ENCODE results near the gene DGKG.

DNA sequence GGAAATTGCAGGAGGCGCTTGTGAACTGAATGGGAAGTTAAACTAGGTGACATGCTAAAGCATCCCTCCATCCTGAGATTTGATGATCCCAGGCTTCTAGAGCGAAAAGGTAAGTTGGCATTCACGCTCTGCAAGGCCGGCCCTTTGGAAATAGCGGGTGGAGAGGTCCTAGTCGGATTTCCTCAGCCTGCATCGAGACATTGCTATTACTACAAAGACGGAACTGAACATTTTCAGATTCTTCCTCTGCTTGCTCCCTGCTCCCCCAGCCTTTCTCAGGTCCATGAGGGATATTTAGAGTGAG is 77.7 kb downstream of the DGKG start:
- TF ChIP-seq, protein P1, sequence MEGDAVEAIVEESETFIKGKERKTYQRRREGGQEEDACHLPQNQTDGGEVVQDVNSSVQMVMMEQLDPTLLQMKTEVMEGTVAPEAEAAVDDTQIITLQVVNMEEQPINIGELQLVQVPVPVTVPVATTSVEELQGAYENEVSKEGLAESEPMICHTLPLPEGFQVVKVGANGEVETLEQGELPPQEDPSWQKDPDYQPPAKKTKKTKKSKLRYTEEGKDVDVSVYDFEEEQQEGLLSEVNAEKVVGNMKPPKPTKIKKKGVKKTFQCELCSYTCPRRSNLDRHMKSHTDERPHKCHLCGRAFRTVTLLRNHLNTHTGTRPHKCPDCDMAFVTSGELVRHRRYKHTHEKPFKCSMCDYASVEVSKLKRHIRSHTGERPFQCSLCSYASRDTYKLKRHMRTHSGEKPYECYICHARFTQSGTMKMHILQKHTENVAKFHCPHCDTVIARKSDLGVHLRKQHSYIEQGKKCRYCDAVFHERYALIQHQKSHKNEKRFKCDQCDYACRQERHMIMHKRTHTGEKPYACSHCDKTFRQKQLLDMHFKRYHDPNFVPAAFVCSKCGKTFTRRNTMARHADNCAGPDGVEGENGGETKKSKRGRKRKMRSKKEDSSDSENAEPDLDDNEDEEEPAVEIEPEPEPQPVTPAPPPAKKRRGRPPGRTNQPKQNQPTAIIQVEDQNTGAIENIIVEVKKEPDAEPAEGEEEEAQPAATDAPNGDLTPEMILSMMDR (IDR thresholded peaks at IDR 0.05) = no peak
- TF ChIP-seq EZH2 (IDR thresholded peaks at IDR 0.05; ENCODE audit: borderline replicate concordance, insufficient read depth, low read depth, low read length, poor library complexity, severe bottlenecking) = no peak

Measured in B cell (primary cell).